K562 (cell line): ENCODE data around the gene PPIL1. TPM values are rescaled to one million over a fixed set of nuclear protein-coding genes. Genes with fewer than 3 reads are reported as not detected.

Source experiments
- ARID2 ChIP-seq: fragments of 450-650 bp; IDR thresholded peaks from 2 replicates; pipeline ENCODE4 v1.6.1; 2017; ENCODE audit warnings: antibody characterized with exemption, mild to moderate bottlenecking
- BRCA1 ChIP-seq, 2 experiments: fragments of 450-650 bp in 1 of 2; sonication (generic) in 1 of 2; formaldehyde crosslinking in 1 of 2; IDR thresholded peaks; 2 replicates each; pipeline versions ENCODE4 v1.5.0 to v1.6.1; 2017 to 2020; ENCODE audit warnings: mild to moderate bottlenecking in 1 of 2, missing genetic modification reagents in 1 of 2
- CXXC5 ChIP-seq: fragments of 250-450 bp; sonication (Bioruptor Pico); IDR thresholded peaks from 2 replicates; pipeline ENCODE4 v1.8.0; 2022; ENCODE audit warnings: inconsistent platforms, mild to moderate bottlenecking, moderate library complexity
- FOXA1 ChIP-seq: fragments of 450-650 bp; IDR thresholded peaks from 2 replicates; pipeline ENCODE4 v1.6.1; 2016; ENCODE audit warnings: mild to moderate bottlenecking, borderline replicate concordance
- FOXJ3 ChIP-seq: sonication (generic); formaldehyde crosslinking; IDR thresholded peaks from 2 replicates; pipeline ENCODE4 v1.4.0; 2020; ENCODE audit warnings: mild to moderate bottlenecking, missing genetic modification reagents
- GABPB1 ChIP-seq: sonication (generic); formaldehyde crosslinking; IDR thresholded peaks from 2 replicates; pipeline ENCODE4 v1.8.0; 2022; ENCODE audit warnings: mild to moderate bottlenecking, missing genetic modification reagents
- HDAC8 ChIP-seq: fragments of 450-650 bp; IDR thresholded peaks from 2 replicates; pipeline ENCODE4 v1.6.1; 2016; ENCODE audit warnings: mild to moderate bottlenecking, missing genetic modification characterization, moderate library complexity, missing compliant biosample characterization
- HMG20A ChIP-seq: fragments of 450-650 bp; formaldehyde crosslinking; conservative IDR thresholded peaks from 2 replicates; pipeline ENCODE4 v1.4.0; 2020; ENCODE audit warnings: mild to moderate bottlenecking, mixed read lengths
- KDM4B ChIP-seq, 2 experiments: fragments of 450-650 bp in 1 of 2; sonication (generic) in 1 of 2; IDR thresholded peaks; 2 replicates each; pipeline ENCODE4 v1.6.1; 2016 to 2017; ENCODE audit warnings: borderline replicate concordance in 2 of 2, antibody characterized with exemption in 1 of 2, low read depth in 1 of 2, mild to moderate bottlenecking in 1 of 2
- KLF10 ChIP-seq: fragments of 250-450 bp; sonication (Bioruptor Pico); IDR thresholded peaks from 2 replicates; pipeline ENCODE4 v1.6.1; 2021; ENCODE audit warnings: matching md5 sums
- NCOA1 ChIP-seq: fragments of 450-650 bp; IDR thresholded peaks from 2 replicates; pipeline ENCODE4 v1.6.1; 2016; ENCODE audit warnings: low read depth
- NCOA4 ChIP-seq: fragments of 450-650 bp; IDR thresholded peaks from 2 replicates; pipeline ENCODE4 v1.6.1; 2018; ENCODE audit warnings: mild to moderate bottlenecking; ENCODE audit not compliant: partially characterized antibody
- POLR2A ChIP-seq: fragments of 450-650 bp; conservative IDR thresholded peaks from 2 replicates; pipeline ENCODE4 v1.6.1; 2016
- SAFB ChIP-seq: fragments of 200-400 bp; formaldehyde crosslinking; IDR thresholded peaks from 2 replicates; pipeline ENCODE4 v1.6.1; 2017; ENCODE audit warnings: low read depth, low read length, borderline replicate concordance
- TAF7 ChIP-seq: fragments of 450-650 bp; IDR thresholded peaks from 2 replicates; pipeline ENCODE4 v1.6.1; 2016; ENCODE audit warnings: missing genetic modification characterization, missing compliant biosample characterization
- XRCC4 ChIP-seq: IDR thresholded peaks from one replicate; pipeline ENCODE4 v1.6.1; 2011; ENCODE audit not compliant: insufficient read depth, insufficient read length; ENCODE audit errors: extremely low read depth
- ZKSCAN3 ChIP-seq: fragments of 250-450 bp; sonication (Bioruptor Pico); IDR thresholded peaks from 2 replicates; pipeline ENCODE4 v1.4.0; 2020
- ZNF140 ChIP-seq: fragments of 250-450 bp; sonication (Bioruptor Pico); IDR thresholded peaks from 2 replicates; pipeline ENCODE4 v1.8.0; 2021; ENCODE audit warnings: moderate library complexity, mild to moderate bottlenecking, inconsistent platforms
- ZNF282 ChIP-seq: sonication (generic); formaldehyde crosslinking; IDR thresholded peaks from 2 replicates; pipeline ENCODE4 v1.8.1; 2023; ENCODE audit warnings: missing genetic modification reagents
- ZNF766 ChIP-seq: fragments of 200-800 bp; sonication (Bioruptor generic); conservative IDR thresholded peaks from 2 replicates; pipeline ENCODE4 v1.6.1; 2016; ENCODE audit warnings: missing genetic modification characterization, missing compliant biosample characterization
- polyA plus RNA-seq, 8 experiments: library from polyadenylated mRNA; depleted of rRNA in 4 of 8; stranded (reverse) in 5 of 8; unstranded in 3 of 8; fragments of >200 nt; fragmentation: Nextera tagmentation in 2 of 8; fragmentation: Illumina TruSeq in 1 of 8; extraction: Ambion mirVana in 2 of 8; extraction: Trizol in 1 of 8; gene quantifications; 2 replicates each; pipeline versions ENCODE4 v1.2.1 to v1.2.3, GENCODE V29; 2011 to 2014; ENCODE audit warnings: inconsistent platforms in 1 of 8, missing spikeins in 1 of 8
- total RNA-seq, 7 experiments: library from RNA; depleted of rRNA in 6 of 7; stranded (reverse); fragments of >200 nt in 6 of 7; fragmentation: Illumina TruSeq in 2 of 7; extraction: Trizol in 2 of 7; gene quantifications; 2 replicates each; pipeline versions ENCODE4 v1.2.1 to v1.2.3, GENCODE V29; 2011 to 2021; ENCODE audit warnings: low replicate concordance in 1 of 7
- TF ChIP-seq, protein P1 (sequence below): sonication (generic); formaldehyde crosslinking; IDR thresholded peaks from 2 replicates; pipeline ENCODE4 v1.8.1; 2022; ENCODE audit warnings: missing genetic modification reagents
- TF ChIP-seq, protein P2 (sequence below): sonication (generic); formaldehyde crosslinking; IDR thresholded peaks from 2 replicates; pipeline ENCODE4 v1.8.0; 2022; ENCODE audit warnings: mild to moderate bottlenecking, missing genetic modification reagents
- TF ChIP-seq, protein P3 (sequence below): fragments of 250-450 bp; sonication (Bioruptor Pico); IDR thresholded peaks from 2 replicates; pipeline ENCODE4 v1.4.0; 2020
- TF ChIP-seq, protein P4 (sequence below), 2 experiments: fragments of 250-450 bp in 1 of 2; fragments of 450-650 bp in 1 of 2; sonication (Bioruptor Pico) in 1 of 2; IDR thresholded peaks; 2 replicates each; pipeline versions ENCODE4 v1.6.1 to v1.8.0; 2016 to 2021; ENCODE audit warnings: mild to moderate bottlenecking in 2 of 2, moderate library complexity in 2 of 2, missing compliant biosample characterization in 1 of 2, missing genetic modification characterization in 1 of 2
- TF ChIP-seq, protein P5 (sequence below): sonication (generic); formaldehyde crosslinking; IDR thresholded peaks from 2 replicates; pipeline ENCODE4 v1.5.0; 2020; ENCODE audit warnings: missing genetic modification reagents

PPIL1 gene
- total and polyA plus RNA-seq, 9 of the 15 experiments (the other 6 are each of a cell fraction or from before 2014, with no cell fraction given): 65.8 to 205 (median 130) TPM

DNA sequence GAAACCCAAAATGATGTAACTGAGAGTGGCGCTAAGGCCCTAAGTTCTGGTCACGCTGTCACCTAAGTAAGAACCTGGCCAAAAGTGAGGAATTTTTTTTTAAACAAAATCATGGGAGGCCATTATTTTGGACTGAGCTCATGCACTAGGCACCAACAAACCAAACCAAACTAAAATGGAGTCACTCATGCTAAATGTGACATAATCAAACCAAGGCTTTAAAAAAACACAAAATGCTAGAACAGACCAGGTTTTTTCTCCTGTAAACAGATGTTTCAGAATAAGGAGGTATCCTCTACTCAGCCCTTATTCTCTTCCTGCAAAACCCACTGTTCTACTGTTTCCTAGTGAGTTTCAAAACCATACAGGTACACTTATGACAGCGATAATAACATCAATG is 10.0 kb upstream of the PPIL1 start (continued):
- TF ChIP-seq, protein P1, sequence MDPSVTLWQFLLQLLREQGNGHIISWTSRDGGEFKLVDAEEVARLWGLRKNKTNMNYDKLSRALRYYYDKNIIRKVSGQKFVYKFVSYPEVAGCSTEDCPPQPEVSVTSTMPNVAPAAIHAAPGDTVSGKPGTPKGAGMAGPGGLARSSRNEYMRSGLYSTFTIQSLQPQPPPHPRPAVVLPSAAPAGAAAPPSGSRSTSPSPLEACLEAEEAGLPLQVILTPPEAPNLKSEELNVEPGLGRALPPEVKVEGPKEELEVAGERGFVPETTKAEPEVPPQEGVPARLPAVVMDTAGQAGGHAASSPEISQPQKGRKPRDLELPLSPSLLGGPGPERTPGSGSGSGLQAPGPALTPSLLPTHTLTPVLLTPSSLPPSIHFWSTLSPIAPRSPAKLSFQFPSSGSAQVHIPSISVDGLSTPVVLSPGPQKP (CRISPR knock-in tag): no peak
- TF ChIP-seq TAF7 (peak; percentile 80), FOXA1 (no peak), KDM4B (IDR thresholded peaks at IDR 0.05; ENCODE audit: borderline replicate concordance in 2 of 2, low read depth in 1 of 2) (no peak), HMG20A (CRISPR knock-in tag) (no peak), BRCA1 (IDR thresholded peaks at IDR 0.05) (no peak), BRCA1 (CRISPR knock-in tag; IDR thresholded peaks at IDR 0.05) (no peak), ARID2 (no peak), ZKSCAN3 (CRISPR knock-in tag) (no peak), ZNF140 (CRISPR knock-in tag) (peak; percentile 73; the same call in 1 of the 2 replicates), SAFB (no peak), KLF10 (CRISPR knock-in tag) (no peak), NCOA1 (no peak), POLR2A (no peak), XRCC4 (no peak), FOXJ3 (CRISPR knock-in tag) (no peak), CXXC5 (CRISPR knock-in tag) (peak; percentile 90), ZNF282 (CRISPR knock-in tag) (no peak), HDAC8 (peak; percentile 95), ZNF766 (CRISPR knock-in tag) (peak; percentile 78; the same call in 1 of the 2 replicates), NCOA4 (no peak), GABPB1 (CRISPR knock-in tag) (no peak)
- TF ChIP-seq, protein P2, sequence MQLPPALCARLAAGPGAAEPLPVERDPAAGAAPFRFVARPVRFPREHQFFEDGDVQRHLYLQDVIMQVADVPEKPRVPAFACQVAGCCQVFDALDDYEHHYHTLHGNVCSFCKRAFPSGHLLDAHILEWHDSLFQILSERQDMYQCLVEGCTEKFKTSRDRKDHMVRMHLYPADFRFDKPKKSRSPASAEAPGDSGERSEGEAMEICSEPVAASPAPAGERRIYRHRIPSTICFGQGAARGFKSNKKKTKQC (CRISPR knock-in tag): no peak
- TF ChIP-seq, protein P3, sequence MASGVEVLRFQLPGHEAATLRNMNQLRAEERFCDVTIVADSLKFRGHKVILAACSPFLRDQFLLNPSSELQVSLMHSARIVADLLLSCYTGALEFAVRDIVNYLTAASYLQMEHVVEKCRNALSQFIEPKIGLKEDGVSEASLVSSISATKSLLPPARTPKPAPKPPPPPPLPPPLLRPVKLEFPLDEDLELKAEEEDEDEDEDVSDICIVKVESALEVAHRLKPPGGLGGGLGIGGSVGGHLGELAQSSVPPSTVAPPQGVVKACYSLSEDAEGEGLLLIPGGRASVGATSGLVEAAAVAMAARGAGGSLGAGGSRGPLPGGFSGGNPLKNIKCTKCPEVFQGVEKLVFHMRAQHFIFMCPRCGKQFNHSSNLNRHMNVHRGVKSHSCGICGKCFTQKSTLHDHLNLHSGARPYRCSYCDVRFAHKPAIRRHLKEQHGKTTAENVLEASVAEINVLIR (CRISPR knock-in tag): peak; percentile 52
- TF ChIP-seq, protein P4, sequence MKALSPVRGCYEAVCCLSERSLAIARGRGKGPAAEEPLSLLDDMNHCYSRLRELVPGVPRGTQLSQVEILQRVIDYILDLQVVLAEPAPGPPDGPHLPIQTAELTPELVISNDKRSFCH (CRISPR knock-in tag; IDR thresholded peaks at IDR 0.05): peak; percentile 76; the same call in 1 of the 2 replicates
- TF ChIP-seq, protein P4 (tag; IDR thresholded peaks at IDR 0.05): peak; percentile 98
- TF ChIP-seq, protein P5, sequence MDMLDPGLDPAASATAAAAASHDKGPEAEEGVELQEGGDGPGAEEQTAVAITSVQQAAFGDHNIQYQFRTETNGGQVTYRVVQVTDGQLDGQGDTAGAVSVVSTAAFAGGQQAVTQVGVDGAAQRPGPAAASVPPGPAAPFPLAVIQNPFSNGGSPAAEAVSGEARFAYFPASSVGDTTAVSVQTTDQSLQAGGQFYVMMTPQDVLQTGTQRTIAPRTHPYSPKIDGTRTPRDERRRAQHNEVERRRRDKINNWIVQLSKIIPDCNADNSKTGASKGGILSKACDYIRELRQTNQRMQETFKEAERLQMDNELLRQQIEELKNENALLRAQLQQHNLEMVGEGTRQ (CRISPR knock-in tag): no peak
